Retinal pigment epithelial cell (primary cell): ENCODE data around the gene PEX7.
A peak's percentile ranks its signal among the peaks of the same experiment; 100 is the strongest.

Experiments
- DNase-seq: peaks from one replicate; pipeline ENCODE4 v3.0.0-alpha.2; 2010; ENCODE audit warnings: low read depth
- H3K4me3 ChIP-seq: 2 replicates; pipeline ENCODE4 v1.5.1; 2011; ENCODE audit warnings: mild to moderate bottlenecking, low read length, control low read depth, moderate library complexity
- CTCF ChIP-seq: conservative IDR thresholded peaks from 2 replicates; pipeline ENCODE4 v1.5.1; 2011; ENCODE audit warnings: low read depth, low read length, control low read depth, inconsistent platforms

Gene PEX7

GRCh38 chr6:136921381-136921935 lies 99.1 kb downstream of the PEX7 start:
- no peak for DNase-seq
- TF ChIP-seq CTCF, result no peak
- H3K4me3 ChIP-seq, result peak overlapping the region; percentile 34

GRCh38 chr6:136921936-136922684 lies 99.7 kb downstream of the PEX7 start, which contains the start of gene SLC35D3:
Gene SLC35D3 (plus strand): TSS chr6:136922301. CDS start chr6:136922429, 128 bp downstream.
- TF ChIP-seq CTCF, result no peak
- peak within 1 kb of the TSS; percentile 43 for H3K4me3 ChIP-seq
- no peak for DNase-seq

GRCh38 chr6:136922685-136923006 lies 100.3 kb downstream of the PEX7 start:
- TF ChIP-seq CTCF, result no peak
- DNase-seq, result no peak
- H3K4me3 ChIP-seq, result peak overlapping the region; percentile 43

GRCh38 chr6:136923116-136923953 lies 100.9 kb downstream of the PEX7 start:
- peak overlapping the region; percentile 43 for H3K4me3 ChIP-seq
- TF ChIP-seq CTCF, result no peak
- no peak for DNase-seq

- H3K4me3 ChIP-seq, result peak overlapping the region; percentile 43
- no peak for TF ChIP-seq CTCF
Measured at GRCh38 chr6:136923954-136924673, 101.7 kb downstream of the PEX7 start.

GRCh38 chr6:136926383-136926782 lies 104.0 kb downstream of the PEX7 start:
- DNase-seq, result no peak
- no peak for TF ChIP-seq CTCF
- H3K4me3 ChIP-seq, result no peak overlapping the region

More at GRCh38 chr6:136923954-136924673, 101.7 kb downstream of the PEX7 start:
- DNase-seq, result no peak
